Adipocyte (in vitro differentiated cells): ENCODE results near the gene FAM217B.

Source experiments
- DNase-seq: peaks from one replicate; pipeline ENCODE4 v3.0.0-alpha.2; 2015; ENCODE audit warnings: low read depth
- H3K27me3 ChIP-seq: replicated peaks from 2 replicates; pipeline ENCODE4 v1.7.0; 2013; ENCODE audit warnings: mild to moderate bottlenecking, low read length, moderate library complexity; ENCODE audit not compliant: control insufficient read depth, insufficient read depth
- H3K36me3 ChIP-seq: 2 replicates; pipeline ENCODE4 v1.7.0; 2013; ENCODE audit warnings: low read length, mild to moderate bottlenecking, moderate library complexity; ENCODE audit not compliant: control insufficient read depth, insufficient read depth, severe bottlenecking
- H3K4me1 ChIP-seq: 2 replicates; pipeline ENCODE4 v1.7.0; 2013; ENCODE audit warnings: mild to moderate bottlenecking, low read length, moderate library complexity; ENCODE audit not compliant: control insufficient read depth, insufficient read depth
- H3K4me3 ChIP-seq: 2 replicates; pipeline ENCODE4 v1.7.0; 2013; ENCODE audit warnings: mild to moderate bottlenecking, low read length, moderate library complexity
- H3K9ac ChIP-seq: 2 replicates; pipeline ENCODE4 v1.7.0; 2013; ENCODE audit warnings: mild to moderate bottlenecking, low read length, moderate library complexity
- H3K9me3 ChIP-seq: 2 replicates; pipeline ENCODE4 v1.7.0; 2013; ENCODE audit warnings: mild to moderate bottlenecking, low read length, moderate library complexity; ENCODE audit not compliant: control insufficient read depth

FAM217B gene

GRCh38 chr20:59925899-59926298 lies 14.3 kb upstream of the FAM217B start:
- Histone ChIP-seq H3K4me3 (no peak overlapping the region), H3K36me3 (no peaks in the 10 kb centered on the region), H3K27me3 (no peaks in the 10 kb centered on the region), H3K9ac (no peak overlapping the region), H3K9me3 (no peaks in the 10 kb centered on the region), H3K4me1 (peaks cover under 1% of the 10 kb centered on the region)
- no peak for DNase-seq

- peak; percentile 45 for DNase-seq
- Histone ChIP-seq H3K36me3 (no peaks in the 10 kb centered on the region), H3K27me3 (no peaks in the 10 kb centered on the region), H3K9me3 (no peaks in the 10 kb centered on the region), H3K9ac (no peak overlapping the region), H3K4me1 (peaks cover 8% of the 10 kb centered on the region), H3K4me3 (no peak overlapping the region)
These were observed 8.5 kb upstream of the FAM217B start for GRCh38 chr20:59931511-59932312.

GRCh38 chr20:59932616-59933295 lies 7.4 kb upstream of the FAM217B start:
- peaks cover 18% of the 10 kb centered on the region for H3K4me1 ChIP-seq

GRCh38 chr20:59933296-59933848 lies 6.8 kb upstream of the FAM217B start, which contains the start of gene SYCP2:
SYCP2 (minus strand) TSS chr20:59933637; CDS start chr20:59922413, 11,224 bp downstream.
- Histone ChIP-seq H3K4me1 (peaks cover 25% of the 10 kb centered on the region), H3K4me3 (peak within 1 kb of the TSS; percentile 85), H3K36me3 (no peaks in the 10 kb centered on the region), H3K27me3 (no peaks in the 10 kb centered on the region), H3K9ac (peak within 1 kb of the TSS; percentile 71), H3K9me3 (no peaks in the 10 kb centered on the region)
- DNase-seq = no peak

More at GRCh38 chr20:59932616-59933295, 7.4 kb upstream of the FAM217B start:
- no peak for DNase-seq
- Histone ChIP-seq H3K36me3 (no peaks in the 10 kb centered on the region), H3K27me3 (no peaks in the 10 kb centered on the region), H3K4me3 (no peak overlapping the region), H3K9ac (no peak overlapping the region), H3K9me3 (no peaks in the 10 kb centered on the region)

- DNase-seq = peak; percentile 95
- H3K9me3 ChIP-seq = no peaks in the 10 kb centered on the region
- H3K4me3 ChIP-seq = peak overlapping the region; percentile 85
- H3K27me3 ChIP-seq = no peaks in the 10 kb centered on the region
- peak overlapping the region; percentile 71 for H3K9ac ChIP-seq
- no peaks in the 10 kb centered on the region for H3K36me3 ChIP-seq
- H3K4me1 ChIP-seq = peaks cover 31% of the 10 kb centered on the region
These were observed 6.2 kb upstream of the FAM217B start for GRCh38 chr20:59933849-59934585.

- Histone ChIP-seq H3K9me3 (no peaks in the 10 kb centered on the region), H3K27me3 (no peaks in the 10 kb centered on the region)
- DNase-seq = no peak
These were observed 4.6 kb upstream of the FAM217B start for GRCh38 chr20:59935457-59936185.

GRCh38 chr20:59936409-59936808 lies 3.8 kb upstream of the FAM217B start:
- Histone ChIP-seq H3K27me3 (no peaks in the 10 kb centered on the region), H3K36me3 (no peaks in the 10 kb centered on the region)

More at GRCh38 chr20:59935457-59936185, 4.6 kb upstream of the FAM217B start:
- Histone ChIP-seq H3K4me3 (no peak overlapping the region), H3K36me3 (no peaks in the 10 kb centered on the region), H3K4me1 (peaks cover 35% of the 10 kb centered on the region), H3K9ac (no peak overlapping the region)

GRCh38 chr20:59937150-59937549 lies 3.0 kb upstream of the FAM217B start:
- Histone ChIP-seq H3K36me3 (no peaks in the 10 kb centered on the region), H3K27me3 (no peaks in the 10 kb centered on the region), H3K9me3 (no peaks in the 10 kb centered on the region), H3K4me3 (peak overlapping the region; percentile 94), H3K4me1 (peaks cover 48% of the 10 kb centered on the region), H3K9ac (no peak overlapping the region)
- DNase-seq = peak; percentile 39

More at GRCh38 chr20:59936409-59936808, 3.8 kb upstream of the FAM217B start:
- Histone ChIP-seq H3K4me3 (no peak overlapping the region), H3K9ac (no peak overlapping the region), H3K9me3 (no peaks in the 10 kb centered on the region), H3K4me1 (peaks cover 40% of the 10 kb centered on the region)
- no peak for DNase-seq

- peaks cover 6% of the 10 kb centered on the region for H3K36me3 ChIP-seq
- H3K9me3 ChIP-seq = no peaks in the 10 kb centered on the region
- H3K4me1 ChIP-seq = peaks cover 48% of the 10 kb centered on the region
- peak overlapping the region; percentile 55 for H3K9ac ChIP-seq
- H3K4me3 ChIP-seq = peak overlapping the region; percentile 94
- H3K27me3 ChIP-seq = no peaks in the 10 kb centered on the region
- peak; percentile 63 for DNase-seq
These were observed 2.0 kb upstream of the FAM217B start for GRCh38 chr20:59938221-59938620.

- H3K27me3 ChIP-seq = no peaks in the 10 kb centered on the region
- peaks cover 48% of the 10 kb centered on the region for H3K4me1 ChIP-seq
- H3K9me3 ChIP-seq = no peaks in the 10 kb centered on the region
- no peak overlapping the region for H3K9ac ChIP-seq
- peak overlapping the region; percentile 94 for H3K4me3 ChIP-seq
- peak; percentile 34 for DNase-seq
- H3K36me3 ChIP-seq = peaks cover 11% of the 10 kb centered on the region
These were observed 1.5 kb upstream of the FAM217B start for GRCh38 chr20:59938696-59939051.
